GM12878 (cell line): ENCODE results near the gene CALHM1. TPM values are rescaled to one million over a fixed set of nuclear protein-coding genes. Genes with fewer than 3 reads are reported as not detected.

Source experiments
- ATAC-seq: fragments of 200-7000 bp; cut with Tn5 transposase; 3 replicates; pipeline ENCODE4 v1.9.1; 2020; ENCODE audit warnings: mild to moderate bottlenecking, moderate library complexity
- BruUV-seq: library from RNA; stranded (reverse); fragments of 400-500 nt; replicated peaks from 2 replicates; lab custom pipeline; 2021; lab: Mats Ljungman, UMichigan
- CTCF ChIA-PET: fragments of 300-600 bp; sonication (Branson Sonifier 250); formaldehyde crosslinking; extraction: SDS; loops from one replicate; lab custom pipeline; 2021; ENCODE audit warnings: inconsistent platforms; lab: Yijun Ruan, JAX
- POLR2A ChIA-PET: fragments of 350-600 bp; formaldehyde crosslinking; extraction: SDS; loops from one replicate; lab custom pipeline; 2021; ENCODE audit warnings: inconsistent platforms; lab: Charles Lee
- RAD21 ChIA-PET: fragments of 300-600 bp; sonication (Branson Sonifier 250); formaldehyde crosslinking; loops from one replicate; lab custom pipeline; 2023; ENCODE audit warnings: antibody characterized with exemption; ENCODE audit not compliant: unreplicated experiment; lab: Charles Lee
- SMC1A ChIA-PET: fragments of 300-600 bp; sonication (Branson Sonifier 250); formaldehyde crosslinking; loops from one replicate; lab custom pipeline; 2023; ENCODE audit not compliant: unreplicated experiment, uncharacterized antibody; lab: Charles Lee
- DNase-seq: peaks from one replicate; pipeline ENCODE4 v3.0.0-alpha.2; 2011; ENCODE audit warnings: low read depth, low spot score
- FAIRE-seq: peaks from 3 replicates; lab custom pipeline; 2011; peaks lifted over from hg19 to GRCh38; lab: Jason Lieb, UNC
- H2AFZ ChIP-seq: 2 replicates; pipeline ENCODE4 v1.6.0; 2011; ENCODE audit warnings: low read depth, low read length, control low read depth; ENCODE audit not compliant: control insufficient read depth
- H3K27ac ChIP-seq: 2 replicates; pipeline ENCODE4 v1.5.1; 2011; ENCODE audit warnings: control low read depth; ENCODE audit not compliant: control insufficient read depth, insufficient read depth
- H3K27me3 ChIP-seq, 2 experiments: replicated peaks in 1 of 2; 2 replicates each; pipeline versions ENCODE4 v1.6.0 to v1.6.1; 2011; ENCODE audit warnings: low read length in 1 of 2; ENCODE audit not compliant: control insufficient read depth in 2 of 2, insufficient read depth in 2 of 2
- H3K36me3 ChIP-seq, 2 experiments: 2 replicates each; pipeline ENCODE4 v1.5.1; 2011; ENCODE audit warnings: low read length in 1 of 2; ENCODE audit not compliant: control insufficient read depth in 2 of 2, insufficient read depth in 2 of 2
- H3K4me1 ChIP-seq: 2 replicates; pipeline ENCODE4 v1.6.1; 2011; ENCODE audit warnings: mild to moderate bottlenecking, low read length, moderate library complexity, mixed read lengths; ENCODE audit not compliant: control insufficient read depth, insufficient read depth
- H3K4me2 ChIP-seq: 2 replicates; pipeline ENCODE4 v1.6.0; 2011; ENCODE audit warnings: control low read depth; ENCODE audit not compliant: control insufficient read depth, insufficient read depth
- H3K4me3 ChIP-seq: fragments of 200-600 bp; sonication (generic); 2 replicates; pipeline ENCODE4 v1.5.1; 2016
- H3K79me2 ChIP-seq: 2 replicates; pipeline ENCODE4 v1.6.0; 2011; ENCODE audit warnings: low read length; ENCODE audit not compliant: control insufficient read depth, insufficient read depth
- H3K9ac ChIP-seq: 2 replicates; pipeline ENCODE4 v1.8.0; 2011; ENCODE audit warnings: low read length, control low read depth, mixed read lengths; ENCODE audit not compliant: control insufficient read depth, insufficient read depth
- H3K9me3 ChIP-seq: replicated peaks from 3 replicates; pipeline ENCODE4 v1.5.1; 2011; ENCODE audit warnings: mild to moderate bottlenecking, low read length; ENCODE audit not compliant: control insufficient read depth, insufficient read depth
- H4K20me1 ChIP-seq: 2 replicates; pipeline ENCODE4 v1.6.0; 2011; ENCODE audit not compliant: control insufficient read depth, insufficient read depth
- CBX3 ChIP-seq: fragments of 200-600 bp; sonication (generic); IDR thresholded peaks from 2 replicates; pipeline ENCODE4 v1.6.1; 2016; ENCODE audit warnings: low read depth, borderline replicate concordance
- GABPA ChIP-seq: IDR thresholded peaks from 2 replicates; pipeline ENCODE4 v1.6.1; 2014; ENCODE audit warnings: antibody characterized with exemption, low read depth, mild to moderate bottlenecking, inconsistent platforms
- HCFC1 ChIP-seq: fragments of 150-350 bp; IDR thresholded peaks from 2 replicates; pipeline ENCODE4 v1.6.1; 2014; ENCODE audit warnings: low read length
- IKZF1 ChIP-seq: fragments of 450-650 bp; conservative IDR thresholded peaks from 2 replicates; pipeline ENCODE4 v1.6.1; 2017; ENCODE audit warnings: antibody characterized with exemption, mild to moderate bottlenecking
- KAT2A ChIP-seq: conservative IDR thresholded peaks from 2 replicates; pipeline ENCODE4 v1.6.1; 2011; ENCODE audit warnings: low read depth, low read length; ENCODE audit not compliant: control insufficient read depth
- NBN ChIP-seq: fragments of 450-650 bp; IDR thresholded peaks from 2 replicates; pipeline ENCODE4 v1.6.1; 2016
- NRF1 ChIP-seq: conservative IDR thresholded peaks from 2 replicates; pipeline ENCODE4 v1.6.1; 2011; ENCODE audit warnings: mild to moderate bottlenecking, low read depth, low read length, improper control_type of control experiment
- SIN3A ChIP-seq: IDR thresholded peaks from 2 replicates; pipeline ENCODE4 v1.6.1; 2012; ENCODE audit warnings: low read depth, low read length, improper control_type of control experiment
- SPI1 ChIP-seq: IDR thresholded peaks from 2 replicates; pipeline ENCODE4 v1.6.1; 2011; ENCODE audit warnings: low read depth, mild to moderate bottlenecking, low read length, moderate library complexity, borderline replicate concordance; ENCODE audit not compliant: insufficient read depth
- SRF ChIP-seq, 2 experiments: IDR thresholded peaks; 2 replicates each; pipeline ENCODE4 v1.6.1; 2011; ENCODE audit warnings: low read depth in 2 of 2, low read length in 2 of 2, mild to moderate bottlenecking in 1 of 2, moderate library complexity in 1 of 2
- WGBS: methylation state at CpG from one replicate; pipeline ENCODE4 v1.1.6; 2016; ENCODE audit warnings: low lambda C conversion rate; ENCODE audit not compliant: insufficient replicate concordance, insufficient coverage; ENCODE audit errors: missing lambda C conversion rate; 5-methylcytosine and 5-hydroxymethylcytosine counted together
- in situ Hi-C: fragments of 300-500 bp; cut with MboI; formaldehyde crosslinking; loops from 9 replicates; pipeline ENCODE4 v1.14.3; 2018; ENCODE audit warnings: mixed read lengths
- intact Hi-C: fragments of 100-400 bp; cut with micrococcal nuclease; formaldehyde crosslinking; loops from one replicate; pipeline ENCODE4 v1.14.2; 2022; ENCODE audit not compliant: unreplicated experiment
- polyA plus RNA-seq, 11 experiments: library from polyadenylated mRNA; depleted of rRNA in 4 of 11; unstranded in 6 of 11; stranded (reverse) in 5 of 11; fragments of >200 nt; fragmentation: Nextera tagmentation in 4 of 11; fragmentation: Illumina TruSeq in 1 of 11; extraction: Ambion mirVana in 4 of 11; extraction: Trizol in 1 of 11; gene quantifications; 1 replicate in 1 of 11; 2 replicates in 10 of 11; pipeline versions ENCODE4 v1.2.1 to v1.2.3, GENCODE V29; 2011 to 2016; ENCODE audit warnings: inconsistent platforms in 2 of 11, missing spikeins in 2 of 11, low read depth in 1 of 11
- total RNA-seq, 4 experiments: library from RNA; depleted of rRNA in 3 of 4; stranded (reverse); fragments of >200 nt in 3 of 4; fragmentation: Illumina TruSeq in 1 of 4; extraction: Trizol in 1 of 4; gene quantifications; 2 replicates each; pipeline versions ENCODE4 v1.2.1 to v1.2.3, GENCODE V29; 2013 to 2021
- TF ChIP-seq, protein P1 (sequence below): fragments of 450-650 bp; IDR thresholded peaks from 2 replicates; pipeline ENCODE4 v1.6.1; 2016; ENCODE audit warnings: mild to moderate bottlenecking
- TF ChIP-seq, protein P2 (sequence below): IDR thresholded peaks from 2 replicates; pipeline ENCODE4 v1.6.1; 2011; ENCODE audit warnings: low read depth, mild to moderate bottlenecking, low read length, moderate library complexity, borderline replicate concordance; ENCODE audit errors: extremely low read depth
- TF ChIP-seq, protein P3 (sequence below): fragments of 450-650 bp; formaldehyde crosslinking; IDR thresholded peaks from 2 replicates; pipeline ENCODE4 v1.4.0; 2022; ENCODE audit warnings: mild to moderate bottlenecking, moderate library complexity

Gene CALHM1
- total and polyA plus RNA-seq, 10 of the 15 experiments (the other 5 are each of a cell fraction or from before 2014, with no cell fraction given): 0.05 to 1.7 (median 0.17) TPM

DNA sequence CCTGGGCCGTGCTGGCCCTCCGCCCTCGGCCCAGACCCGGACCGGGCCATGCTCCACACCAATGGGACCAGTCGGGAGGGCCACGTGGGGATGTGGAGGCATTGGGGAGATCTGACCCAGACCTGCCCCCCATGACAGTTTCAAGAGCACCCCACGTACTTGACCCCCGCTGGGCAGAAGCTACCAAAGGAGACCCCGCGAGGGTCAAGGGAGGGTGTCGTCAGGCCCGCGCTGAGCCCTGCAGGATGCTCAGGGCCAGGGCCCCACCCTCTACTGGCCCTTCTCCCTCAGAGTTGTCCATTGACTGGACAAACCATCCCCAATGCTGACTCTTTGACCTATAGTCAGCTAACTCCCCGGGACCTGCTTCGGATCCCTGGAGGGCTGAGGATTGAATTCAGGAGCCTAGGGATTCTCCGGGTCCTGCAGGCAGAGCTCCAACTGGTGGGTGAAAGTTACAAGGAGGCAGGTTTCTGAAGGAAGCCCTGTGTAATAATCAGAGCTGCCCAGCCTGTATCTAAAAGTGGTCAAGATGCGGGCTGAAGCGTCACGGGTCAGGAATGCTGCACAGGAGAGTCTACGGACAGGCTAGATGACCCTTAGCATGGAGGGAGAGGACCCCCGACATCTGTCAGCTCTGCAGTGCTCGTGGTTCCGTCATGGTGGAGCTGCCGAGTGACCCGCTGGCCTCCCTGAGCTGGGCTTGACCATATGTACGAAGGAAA lies 6.0 kb downstream of the CALHM1 start (continued):
- TF ChIP-seq, protein P1, sequence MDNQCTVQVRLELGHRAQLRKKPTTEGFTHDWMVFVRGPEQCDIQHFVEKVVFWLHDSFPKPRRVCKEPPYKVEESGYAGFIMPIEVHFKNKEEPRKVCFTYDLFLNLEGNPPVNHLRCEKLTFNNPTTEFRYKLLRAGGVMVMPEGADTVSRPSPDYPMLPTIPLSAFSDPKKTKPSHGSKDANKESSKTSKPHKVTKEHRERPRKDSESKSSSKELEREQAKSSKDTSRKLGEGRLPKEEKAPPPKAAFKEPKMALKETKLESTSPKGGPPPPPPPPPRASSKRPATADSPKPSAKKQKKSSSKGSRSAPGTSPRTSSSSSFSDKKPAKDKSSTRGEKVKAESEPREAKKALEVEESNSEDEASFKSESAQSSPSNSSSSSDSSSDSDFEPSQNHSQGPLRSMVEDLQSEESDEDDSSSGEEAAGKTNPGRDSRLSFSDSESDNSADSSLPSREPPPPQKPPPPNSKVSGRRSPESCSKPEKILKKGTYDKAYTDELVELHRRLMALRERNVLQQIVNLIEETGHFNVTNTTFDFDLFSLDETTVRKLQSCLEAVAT: peak; percentile 52; the same call in 1 of the 2 replicates
- TF ChIP-seq KAT2A: no peak
- TF ChIP-seq HCFC1: no peak
- TF ChIP-seq, protein P2, sequence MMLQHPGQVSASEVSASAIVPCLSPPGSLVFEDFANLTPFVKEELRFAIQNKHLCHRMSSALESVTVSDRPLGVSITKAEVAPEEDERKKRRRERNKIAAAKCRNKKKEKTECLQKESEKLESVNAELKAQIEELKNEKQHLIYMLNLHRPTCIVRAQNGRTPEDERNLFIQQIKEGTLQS: no peak
- TF ChIP-seq, all 136 proteins: peak for 6

DNA sequence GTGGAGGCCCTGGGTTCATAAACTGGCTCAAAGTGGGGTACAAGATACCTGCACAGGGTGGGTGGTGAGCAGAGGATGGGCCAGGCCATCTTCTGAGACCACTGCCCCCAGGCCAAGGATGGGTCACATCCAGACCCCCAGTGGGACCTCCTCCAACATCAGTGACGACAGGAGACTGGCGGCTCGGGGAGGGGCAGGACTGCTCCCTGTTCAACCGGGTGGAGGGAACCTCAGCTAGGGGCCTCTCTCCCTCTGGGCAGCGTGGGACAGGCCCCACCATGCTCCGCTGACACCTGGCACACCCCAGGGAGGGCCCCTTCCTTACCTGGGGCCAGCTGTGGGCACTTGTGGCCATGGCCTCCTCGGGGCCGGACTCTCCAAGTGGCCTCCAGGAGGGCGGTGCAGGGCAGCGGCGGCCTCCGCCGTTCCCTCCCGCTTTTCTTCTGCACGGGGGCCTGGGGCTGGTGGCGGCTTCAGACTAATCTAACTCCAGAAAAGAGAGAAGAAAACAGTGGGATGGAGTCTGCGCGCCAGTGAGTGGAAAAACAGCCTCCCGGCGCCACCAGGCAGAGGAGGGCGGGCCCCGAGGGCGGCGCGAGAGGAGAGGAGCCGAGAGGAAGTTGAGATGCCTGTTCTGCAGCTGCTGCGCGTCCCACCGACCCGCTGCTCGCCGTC lies 6.7 kb downstream of the CALHM1 start, which contains the start of gene CALHM2:
TSS of gene CALHM2 (minus strand) at position 540 of the 675 bp plus-strand sequence. CDS start 2,429 bp downstream, outside the sequence.
- peak within 1 kb of the TSS; percentile 69 for H2AFZ ChIP-seq
- FAIRE-seq (peak; percentile 38), ATAC-seq (peak; percentile 84), DNase-seq (no peak)
- peaks cover 30% of the 10 kb centered on the region for H3K79me2 ChIP-seq
- no peaks in the 10 kb centered on the region for H3K27me3 ChIP-seq
- ChIA-PET POLR2A (interaction anchor here (1.3 to 9.5 kb wide), 6 partner anchors 11 to 56 kb away, joined by 3 to 144 read pairs (median 5); no protein-coding TSS in a partner anchor), RAD21 (interaction anchor here (0.6 to 7.1 kb wide), 8 partner anchors 15 to 91 kb away, joined by 4 to 73 read pairs (median 8); no protein-coding TSS in a partner anchor), CTCF (interaction anchor here (0.9 to 17.8 kb wide), 7 partner anchors 18 to 41 kb away, joined by 3 to 163 read pairs (median 27); partner anchors contain the start of gene CALHM3), SMC1A (interaction anchor here (0.6 to 9.6 kb wide), 9 partner anchors 11 to 534 kb away, joined by 3 to 124 read pairs (median 4); partner anchors contain the start of gene CNNM2)
- intact Hi-C loops: loop anchor here (1.0 kb wide), 1 partner anchor 19 kb away; no protein-coding TSS in a partner anchor
- in situ Hi-C loops: no loop called here
- H3K4me3 ChIP-seq: peak within 1 kb of the TSS; percentile 98
- WGBS: under 1% methylated on average over 31 of the region's 32 CpGs
- H3K4me2 ChIP-seq: peak within 1 kb of the TSS; percentile 79
- H3K36me3 ChIP-seq: peaks cover 8 to 12% of the 10 kb centered on the region in 2 experiments
- H3K9me3 ChIP-seq: no peaks in the 10 kb centered on the region
- BruUV-seq: no TSS peak
- H3K27ac ChIP-seq: peak within 1 kb of the TSS; percentile 83
- H3K9ac ChIP-seq: peak within 1 kb of the TSS; percentile 75
- H4K20me1 ChIP-seq: no peaks in the 10 kb centered on the region; the same call in 1 of the 2 replicates
- H3K4me1 ChIP-seq: peaks cover 22% of the 10 kb centered on the region
- TF ChIP-seq, protein P3, sequence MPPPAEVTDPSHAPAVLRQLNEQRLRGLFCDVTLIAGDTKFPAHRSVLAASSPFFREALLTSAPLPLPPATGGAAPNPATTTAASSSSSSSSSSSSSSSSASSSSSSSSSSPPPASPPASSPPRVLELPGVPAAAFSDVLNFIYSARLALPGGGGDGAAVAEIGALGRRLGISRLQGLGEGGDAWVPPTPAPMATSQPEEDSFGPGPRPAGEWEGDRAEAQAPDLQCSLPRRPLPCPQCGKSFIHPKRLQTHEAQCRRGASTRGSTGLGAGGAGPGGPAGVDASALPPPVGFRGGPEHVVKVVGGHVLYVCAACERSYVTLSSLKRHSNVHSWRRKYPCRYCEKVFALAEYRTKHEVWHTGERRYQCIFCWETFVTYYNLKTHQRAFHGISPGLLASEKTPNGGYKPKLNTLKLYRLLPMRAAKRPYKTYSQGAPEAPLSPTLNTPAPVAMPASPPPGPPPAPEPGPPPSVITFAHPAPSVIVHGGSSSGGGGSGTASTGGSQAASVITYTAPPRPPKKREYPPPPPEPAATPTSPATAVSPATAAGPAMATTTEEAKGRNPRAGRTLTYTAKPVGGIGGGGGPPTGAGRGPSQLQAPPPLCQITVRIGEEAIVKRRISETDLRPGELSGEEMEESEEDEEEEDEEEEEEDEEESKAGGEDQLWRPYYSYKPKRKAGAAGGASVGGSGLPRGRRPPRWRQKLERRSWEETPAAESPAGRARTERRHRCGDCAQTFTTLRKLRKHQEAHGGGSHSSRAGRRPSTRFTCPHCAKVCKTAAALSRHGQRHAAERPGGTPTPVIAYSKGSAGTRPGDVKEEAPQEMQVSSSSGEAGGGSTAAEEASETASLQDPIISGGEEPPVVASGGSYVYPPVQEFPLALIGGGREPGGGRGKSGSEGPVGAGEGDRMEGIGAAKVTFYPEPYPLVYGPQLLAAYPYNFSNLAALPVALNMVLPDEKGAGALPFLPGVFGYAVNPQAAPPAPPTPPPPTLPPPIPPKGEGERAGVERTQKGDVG: no peak
- TF ChIP-seq IKZF1 (peak; percentile 63), SIN3A (0 out of 2 replicates have a peak, but pooled peaks have one; percentile 25), NBN (no peak), NRF1 (peak; percentile 26; the same call in 1 of the 2 replicates), GABPA (no peak), CBX3 (no peak), SPI1 (peak; percentile 53; the same call in 1 of the 2 replicates), SRF (IDR thresholded peaks at IDR 0.05; ENCODE audit: low read depth in 2 of 2, low read length in 2 of 2) (no peak)
